ENCODE results near the gene KSR1.
"Not testable (repeated sequence)": the region's sequence is repeated elsewhere in the genome, so short reads cannot be mapped to it uniquely, and the experiment has no call there.

- TF ChIP-seq CTCF, POLR2A (IDR thresholded peaks at IDR 0.05): not testable (repeated sequence)
Observed at GRCh38 chr17:27629260-27629659, 173.0 kb downstream of the KSR1 start.
